OCI-LY1 (cell line): Measurements from ENCODE around the gene ACVR1C.

Experiments
- CTCF ChIP-seq: fragments of 200-600 bp; sonication (generic), shearing (Covaris generic); IDR thresholded peaks from 2 replicates; pipeline ENCODE4 v1.5.1; 2017; ENCODE audit warnings: mild to moderate bottlenecking, antibody characterized with exemption, low read length, moderate library complexity, mixed read lengths
- EZH2 ChIP-seq: fragments of 200-600 bp; sonication (generic), shearing (Covaris generic); IDR thresholded peaks from 2 replicates; pipeline ENCODE4 v1.8.0; 2017; ENCODE audit warnings: borderline replicate concordance, mixed run types, mild to moderate bottlenecking, antibody characterized with exemption, low read length, moderate library complexity, mixed read lengths

GRCh38 chr2:157574165-157574564 lies 54.5 kb downstream of the ACVR1C start:
- TF ChIP-seq CTCF (no peak), EZH2 (no peak)
